Measurements from ENCODE around the gene ZCCHC7.
"Not testable (repeated sequence)": the region's sequence is repeated elsewhere in the genome, so short reads cannot be mapped to it uniquely, and the experiment has no call there.

The ZCCHC7 gene

GRCh38 chr9:37381094-37381741, 260.8 kb downstream of the ZCCHC7 start:
- DNase-seq: peak; percentile 56

DNA sequence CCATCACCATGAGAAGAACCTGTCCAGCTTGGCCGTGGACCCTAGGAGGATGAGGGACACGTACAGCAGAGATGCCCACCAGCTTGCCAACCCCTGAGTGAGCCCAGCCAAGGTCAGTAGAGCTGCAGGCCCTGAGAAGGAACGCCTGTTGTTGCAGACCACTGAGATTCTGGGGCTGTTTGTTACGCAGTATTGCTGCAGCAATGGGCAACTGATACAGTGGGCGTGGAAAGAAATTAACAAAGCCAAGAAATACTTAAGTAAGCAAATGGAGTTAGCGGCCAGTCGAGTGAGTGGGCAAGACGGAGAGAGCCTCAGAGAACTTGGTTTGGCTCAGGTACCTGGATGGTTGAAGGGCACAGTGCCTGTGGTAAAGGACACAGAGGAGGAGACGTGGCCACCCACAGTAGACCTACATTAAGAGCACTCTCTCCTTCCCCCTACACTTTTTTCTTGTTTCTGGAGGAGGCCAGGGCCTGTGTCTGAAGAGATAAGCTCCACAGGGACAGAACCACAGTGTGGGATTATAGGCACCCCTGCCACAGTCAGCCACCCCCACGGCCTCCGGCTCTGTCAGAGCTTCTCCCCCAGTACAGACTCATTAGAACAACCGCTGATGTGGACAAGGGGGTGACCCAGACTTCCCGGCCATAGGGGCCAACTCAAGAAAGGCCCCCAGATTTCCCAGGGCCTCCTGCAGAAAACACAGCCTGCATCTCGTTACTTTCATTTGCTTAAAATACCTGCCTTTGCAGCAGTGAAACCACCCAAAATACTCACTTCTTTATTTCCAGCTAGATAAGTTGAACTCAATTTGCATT, 262.0 kb downstream of the ZCCHC7 start:
- no peak for DNase-seq

DNA sequence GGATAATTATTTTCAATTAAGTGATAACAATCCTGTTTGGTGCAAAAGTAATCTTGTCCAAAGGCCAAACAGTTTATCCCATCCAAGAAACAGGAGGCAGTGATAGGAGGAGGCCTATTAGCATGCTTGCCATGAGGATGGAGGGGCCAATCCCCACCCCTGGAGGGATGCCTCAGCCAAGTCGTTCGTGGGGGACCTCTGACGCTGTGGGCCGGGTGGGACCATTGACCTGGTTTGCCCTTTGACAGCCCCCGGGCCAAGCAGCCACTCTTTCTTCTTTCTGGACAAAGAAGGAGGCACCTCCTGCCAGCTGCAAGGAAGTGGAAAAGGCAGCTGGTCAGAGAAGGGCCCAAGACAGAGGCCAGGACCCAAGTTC, 262.6 kb downstream of the ZCCHC7 start:
- no peak for DNase-seq

- no peak for DNase-seq
Measured at GRCh38 chr9:37383393-37383792, 263.0 kb downstream of the ZCCHC7 start.

DNA sequence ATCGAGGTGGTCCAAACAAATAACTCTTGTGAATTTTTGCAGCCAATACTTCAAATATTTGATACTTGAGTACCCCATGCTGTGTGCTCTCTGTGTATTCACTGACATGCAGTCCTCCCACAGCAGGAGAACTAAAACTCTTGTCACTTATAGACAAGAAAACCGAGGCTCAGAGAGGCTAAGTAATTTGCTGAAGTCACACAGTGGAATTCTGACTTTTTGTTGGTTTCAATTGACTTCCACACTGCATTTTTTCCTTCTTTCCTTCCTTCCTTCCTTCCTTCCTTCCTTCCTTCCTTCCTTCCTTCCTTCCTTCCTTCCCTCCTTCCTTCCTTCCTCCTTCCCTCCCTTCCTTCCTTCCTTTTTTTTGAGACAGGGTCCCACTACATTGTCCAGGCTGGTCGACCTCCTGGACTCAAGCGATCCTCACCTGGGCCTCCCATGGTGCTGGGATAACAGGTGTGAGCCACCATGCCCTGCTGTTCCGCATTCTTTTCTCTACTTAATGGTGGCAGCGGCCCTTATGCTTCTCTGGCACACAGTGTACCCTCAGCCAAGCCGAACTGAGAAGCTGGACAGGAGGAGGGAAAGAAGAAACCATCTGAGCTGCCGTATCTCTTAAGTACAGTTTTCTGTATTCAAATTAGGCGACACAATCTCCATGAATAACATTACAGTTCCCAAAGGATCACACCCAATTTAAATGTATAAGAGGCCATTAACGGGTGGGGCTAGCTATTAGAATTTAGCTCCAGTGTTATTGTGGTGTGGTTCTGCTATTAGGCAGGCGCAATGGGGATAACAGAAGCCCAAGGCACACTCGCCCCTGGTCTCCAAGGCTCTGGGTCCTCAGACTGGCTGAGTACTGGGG, 263.7 kb downstream of the ZCCHC7 start:
- no peak for DNase-seq

DNA sequence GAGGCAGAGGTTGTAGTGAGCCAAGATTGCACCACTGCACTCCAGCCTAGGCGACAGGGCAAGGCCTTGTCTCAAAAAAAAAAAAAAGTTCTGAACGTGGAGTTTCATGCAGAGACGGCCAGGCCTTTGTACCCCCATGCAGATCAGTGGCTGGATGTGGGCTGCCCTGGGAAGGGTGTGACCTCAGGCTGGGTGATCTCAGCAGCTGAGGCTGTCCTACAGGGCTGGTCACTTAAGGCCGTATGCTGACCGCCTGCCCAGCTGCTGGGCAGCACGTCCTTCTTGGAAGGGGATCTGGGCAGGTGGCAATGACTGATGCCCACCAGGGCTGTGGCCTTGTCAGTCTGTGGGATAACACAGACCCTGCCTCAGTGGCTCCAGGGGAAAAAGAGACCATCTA, 264.9 kb downstream of the ZCCHC7 start:
- DNase-seq: no peak

- peak; percentile 10 for DNase-seq
Measured at GRCh38 chr9:37386988-37387387, 266.6 kb downstream of the ZCCHC7 start.

DNA sequence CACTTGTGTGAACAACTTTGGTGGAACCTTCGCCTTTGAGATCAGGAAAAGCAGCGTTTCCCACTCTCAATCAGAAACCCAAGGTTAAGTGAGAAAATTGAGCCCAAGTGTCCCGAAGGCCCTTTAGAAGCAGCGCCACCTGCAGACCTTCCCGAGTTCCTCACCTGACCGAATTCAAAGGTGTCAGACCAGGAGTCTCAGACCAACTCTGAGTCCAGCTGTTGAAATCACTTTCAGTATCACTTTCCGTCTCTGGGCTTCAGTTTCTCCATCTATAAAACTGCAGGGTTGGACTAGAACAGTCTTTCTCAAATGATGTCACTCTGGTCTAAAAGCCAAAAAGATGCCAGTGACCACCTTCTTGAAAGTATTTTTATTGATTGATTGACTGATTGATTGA, 270.4 kb downstream of the ZCCHC7 start:
- peak; percentile 70 for DNase-seq

GRCh38 chr9:37392272-37392671, 271.9 kb downstream of the ZCCHC7 start:
- peak; percentile 31 for DNase-seq

- no peak for DNase-seq
Measured at GRCh38 chr9:37395229-37395628, 274.9 kb downstream of the ZCCHC7 start.

DNA sequence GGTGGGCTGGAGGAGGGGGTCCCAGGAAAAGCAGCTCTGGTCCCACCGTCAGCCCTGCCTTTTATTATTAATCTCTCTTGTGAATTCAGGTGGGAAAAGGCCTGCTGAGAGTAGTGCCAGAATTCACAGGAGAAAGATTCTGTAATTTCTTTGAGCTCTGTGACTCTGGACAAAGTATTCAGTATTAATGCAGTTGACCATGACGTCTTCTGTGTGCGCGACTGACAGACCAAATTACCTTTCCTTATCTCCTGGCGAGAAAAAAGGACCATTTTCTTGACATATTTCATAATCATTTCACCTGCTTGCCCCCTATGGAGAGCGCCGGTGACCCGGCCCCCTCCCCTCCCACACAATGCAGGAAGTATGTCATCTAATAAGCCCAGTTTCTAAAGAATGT, 275.3 kb downstream of the ZCCHC7 start:
- peak; percentile 33 for DNase-seq

GRCh38 chr9:37397948-37398347, 277.6 kb downstream of the ZCCHC7 start:
- DNase-seq: not testable (repeated sequence)

DNA sequence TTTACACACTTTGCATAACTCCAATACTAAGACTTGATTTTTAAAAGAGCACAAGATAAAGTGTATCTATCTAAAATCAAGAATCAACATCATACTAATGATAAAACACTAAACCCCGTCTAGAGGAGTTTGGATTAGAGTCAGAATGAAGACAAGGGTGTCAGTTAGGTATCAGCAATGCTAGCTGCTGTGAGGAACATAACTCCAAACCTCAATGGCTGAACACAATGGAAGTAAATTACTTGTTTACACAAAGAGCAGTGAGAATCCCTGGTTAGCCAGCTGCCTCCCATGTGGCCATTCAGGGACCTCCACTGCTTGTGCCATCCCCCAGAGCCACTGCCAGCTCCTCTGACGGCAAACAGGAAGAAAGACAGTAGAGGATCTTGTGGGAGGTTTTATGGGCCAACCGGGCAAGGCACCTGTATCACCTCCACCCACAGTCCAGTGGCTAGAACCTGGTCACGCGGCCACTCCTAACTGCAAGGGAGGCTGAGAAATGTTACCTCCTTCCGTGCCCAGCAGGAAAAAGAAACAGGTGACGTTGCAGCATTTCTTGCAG, 278.2 kb downstream of the ZCCHC7 start:
- DNase-seq: peak; percentile 57

DNA sequence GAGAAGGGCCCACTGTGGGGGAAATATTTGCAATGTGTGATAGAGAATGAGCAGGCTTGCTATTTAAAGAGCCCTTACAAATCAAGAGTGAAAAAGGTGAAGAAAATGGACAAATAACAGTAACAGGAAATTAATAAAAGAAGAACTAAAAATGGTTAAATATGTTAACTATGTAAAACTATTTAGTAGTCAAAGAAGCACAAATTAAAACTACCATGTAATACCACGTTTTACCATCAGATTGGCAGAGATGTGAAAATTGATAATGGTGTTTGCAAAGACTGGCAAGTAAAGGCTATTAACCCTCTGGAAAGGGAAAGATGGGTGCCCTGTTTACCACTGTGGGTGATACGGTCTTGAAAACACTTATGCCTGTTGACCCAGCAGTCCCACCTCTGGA, 279.0 kb downstream of the ZCCHC7 start:
- DNase-seq: no peak

DNA sequence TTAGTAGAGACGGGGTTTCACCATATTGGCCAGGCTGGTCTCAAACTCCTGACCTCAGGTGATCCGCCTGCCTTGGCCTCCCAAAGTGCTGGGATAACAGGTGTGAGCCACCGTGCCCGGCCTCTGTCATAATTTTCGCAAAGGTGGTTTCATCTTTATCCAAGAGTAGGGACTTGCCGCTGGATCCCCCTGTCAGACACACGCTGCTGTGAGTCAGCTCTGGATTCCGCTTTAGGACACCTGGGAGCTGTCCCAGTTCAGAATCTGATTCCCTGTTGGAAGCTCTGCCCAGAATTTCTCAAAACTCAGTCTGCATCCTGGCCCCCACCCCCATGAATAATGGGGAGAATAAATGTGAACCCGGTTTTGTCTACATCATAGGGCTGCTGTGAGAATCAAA, 284.2 kb downstream of the ZCCHC7 start:
- no peak for DNase-seq

GRCh38 chr9:37405350-37405749, 285.0 kb downstream of the ZCCHC7 start:
- no peak for DNase-seq

DNA sequence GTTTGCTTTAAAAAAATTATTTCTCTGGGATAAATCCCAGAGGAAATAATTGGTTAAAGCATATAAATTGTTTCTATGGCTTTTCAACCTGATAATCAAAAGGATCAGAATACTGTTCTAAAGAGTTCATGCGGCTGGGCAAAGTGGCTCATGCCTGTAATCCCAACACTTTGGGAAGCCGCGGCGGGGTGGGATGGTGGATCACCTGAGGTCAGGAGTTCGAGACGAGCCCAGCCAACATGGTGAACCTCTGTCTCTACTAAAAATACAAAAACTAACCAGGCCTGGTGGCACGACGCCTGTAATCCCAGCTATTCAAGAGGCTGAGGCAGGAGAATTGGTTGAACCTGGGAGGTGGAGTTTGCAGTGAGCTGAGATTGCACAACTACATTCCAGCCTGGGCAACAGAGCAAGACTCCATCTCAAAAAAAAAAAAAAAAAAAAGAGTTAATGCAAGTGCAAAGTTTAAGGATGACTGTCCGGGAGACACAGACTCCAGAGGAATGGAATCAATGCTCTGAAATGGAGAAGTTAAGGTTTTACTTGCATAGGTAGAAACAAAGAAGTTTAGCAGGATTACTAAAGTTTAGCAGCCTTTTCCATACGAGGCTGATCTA, 285.5 kb downstream of the ZCCHC7 start:
- DNase-seq: no peak

DNA sequence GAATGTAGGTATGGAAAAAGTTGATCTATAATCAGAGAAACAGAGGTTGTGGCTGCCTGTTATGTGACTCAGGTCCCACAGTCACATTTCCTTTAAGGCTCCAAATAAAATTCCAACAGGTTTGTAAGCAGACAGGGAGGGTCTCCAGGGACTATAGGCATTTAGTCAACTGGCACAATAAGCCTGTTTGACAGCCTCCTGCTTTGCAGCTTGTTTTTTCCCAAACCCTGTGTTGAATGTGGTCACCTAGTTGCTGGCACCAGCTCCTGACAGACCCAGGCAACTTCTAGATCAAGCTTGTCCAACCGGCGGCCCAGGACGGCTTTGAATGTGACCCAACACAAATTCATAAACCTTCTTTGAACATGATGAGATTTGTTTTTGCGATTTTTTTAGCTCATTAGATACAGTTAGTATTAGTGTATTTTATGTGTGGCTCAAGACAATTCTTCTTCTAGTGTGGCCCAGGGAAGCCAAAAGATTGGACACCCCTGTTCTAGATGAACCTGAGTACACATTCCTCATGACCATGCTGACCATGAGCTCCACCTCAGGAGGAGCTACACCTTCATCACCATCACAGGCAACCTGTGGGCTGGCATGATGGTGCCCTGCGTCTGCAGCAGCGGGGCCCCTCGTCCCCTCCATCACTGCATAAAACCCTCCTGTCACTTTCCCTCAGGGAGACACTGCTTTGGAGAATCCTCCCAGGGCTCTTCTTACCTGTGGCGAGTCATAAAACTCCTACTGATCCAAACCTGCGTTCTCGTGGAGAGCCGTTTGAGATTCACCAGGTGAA, 286.4 kb downstream of the ZCCHC7 start:
- DNase-seq: no peak

- peak; percentile 54 for DNase-seq
Measured at GRCh38 chr9:37407468-37407867, 287.1 kb downstream of the ZCCHC7 start.

Data from NCI-H69 (cell line).